Measurements from ENCODE around the gene SERPIND1. TPM values are rescaled to one million over a fixed set of nuclear protein-coding genes. Genes with fewer than 3 reads are reported as not detected.

SERPIND1 gene, protein sequence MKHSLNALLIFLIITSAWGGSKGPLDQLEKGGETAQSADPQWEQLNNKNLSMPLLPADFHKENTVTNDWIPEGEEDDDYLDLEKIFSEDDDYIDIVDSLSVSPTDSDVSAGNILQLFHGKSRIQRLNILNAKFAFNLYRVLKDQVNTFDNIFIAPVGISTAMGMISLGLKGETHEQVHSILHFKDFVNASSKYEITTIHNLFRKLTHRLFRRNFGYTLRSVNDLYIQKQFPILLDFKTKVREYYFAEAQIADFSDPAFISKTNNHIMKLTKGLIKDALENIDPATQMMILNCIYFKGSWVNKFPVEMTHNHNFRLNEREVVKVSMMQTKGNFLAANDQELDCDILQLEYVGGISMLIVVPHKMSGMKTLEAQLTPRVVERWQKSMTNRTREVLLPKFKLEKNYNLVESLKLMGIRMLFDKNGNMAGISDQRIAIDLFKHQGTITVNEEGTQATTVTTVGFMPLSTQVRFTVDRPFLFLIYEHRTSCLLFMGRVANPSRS
- total RNA-seq: 1 to 10 TPM in 1 of 4 donors, not detected in 3; 2.6 TPM

DNA sequence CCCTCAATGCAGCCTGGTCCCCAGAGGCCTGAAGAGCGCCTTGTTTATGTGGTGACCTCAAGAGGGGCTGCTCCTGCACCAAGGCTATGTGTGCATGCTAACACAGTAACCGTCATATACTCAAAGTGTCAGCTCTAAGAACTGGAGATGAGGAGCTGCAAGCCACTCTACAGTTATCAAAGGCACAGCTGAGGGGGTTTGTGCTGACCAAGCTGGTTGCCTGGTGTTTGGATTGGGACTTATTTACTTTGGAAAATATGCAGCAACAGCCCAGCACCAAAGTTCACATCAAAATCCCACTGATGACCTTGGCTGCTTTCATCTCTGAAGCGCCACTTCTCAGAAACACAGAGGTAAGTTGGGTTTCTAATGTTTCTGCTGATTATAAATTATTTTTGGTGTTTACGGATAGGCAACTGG lies at the start of gene SERPIND1:
Gene SERPIND1, plus strand, starts transcription at position 321 of the 420 bp plus-strand sequence. CDS start 5,200 bp downstream, outside the sequence.
- H3K27ac ChIP-seq: peak within 1 kb of the TSS in 1 of 3 donors; percentile 26
- intact Hi-C loops (cut with DNase I): no loop called here
- H3K36me3 ChIP-seq: no peaks in the 10 kb centered on the region
- no peaks in the 10 kb centered on the region for H3K9me3 ChIP-seq
- H3K27me3 ChIP-seq: no peaks in the 10 kb centered on the region
- no peak within 1 kb of the TSS for H3K4me3 ChIP-seq (replicated peaks in 1 of 3)
- 82 to 93% methylated on average over 4 of the region's 4 CpGs for WGBS, 2 donors
- peak; percentile 8 to 12 for DNase-seq
- peaks cover 28 to 46% of the 10 kb centered on the region in 2 donors for H3K4me1 ChIP-seq
- TF ChIP-seq, protein P1, sequence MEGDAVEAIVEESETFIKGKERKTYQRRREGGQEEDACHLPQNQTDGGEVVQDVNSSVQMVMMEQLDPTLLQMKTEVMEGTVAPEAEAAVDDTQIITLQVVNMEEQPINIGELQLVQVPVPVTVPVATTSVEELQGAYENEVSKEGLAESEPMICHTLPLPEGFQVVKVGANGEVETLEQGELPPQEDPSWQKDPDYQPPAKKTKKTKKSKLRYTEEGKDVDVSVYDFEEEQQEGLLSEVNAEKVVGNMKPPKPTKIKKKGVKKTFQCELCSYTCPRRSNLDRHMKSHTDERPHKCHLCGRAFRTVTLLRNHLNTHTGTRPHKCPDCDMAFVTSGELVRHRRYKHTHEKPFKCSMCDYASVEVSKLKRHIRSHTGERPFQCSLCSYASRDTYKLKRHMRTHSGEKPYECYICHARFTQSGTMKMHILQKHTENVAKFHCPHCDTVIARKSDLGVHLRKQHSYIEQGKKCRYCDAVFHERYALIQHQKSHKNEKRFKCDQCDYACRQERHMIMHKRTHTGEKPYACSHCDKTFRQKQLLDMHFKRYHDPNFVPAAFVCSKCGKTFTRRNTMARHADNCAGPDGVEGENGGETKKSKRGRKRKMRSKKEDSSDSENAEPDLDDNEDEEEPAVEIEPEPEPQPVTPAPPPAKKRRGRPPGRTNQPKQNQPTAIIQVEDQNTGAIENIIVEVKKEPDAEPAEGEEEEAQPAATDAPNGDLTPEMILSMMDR (IDR thresholded peaks at IDR 0.05): no peak
- TF ChIP-seq POLR2A (IDR thresholded peaks at IDR 0.05): no peak

DNA sequence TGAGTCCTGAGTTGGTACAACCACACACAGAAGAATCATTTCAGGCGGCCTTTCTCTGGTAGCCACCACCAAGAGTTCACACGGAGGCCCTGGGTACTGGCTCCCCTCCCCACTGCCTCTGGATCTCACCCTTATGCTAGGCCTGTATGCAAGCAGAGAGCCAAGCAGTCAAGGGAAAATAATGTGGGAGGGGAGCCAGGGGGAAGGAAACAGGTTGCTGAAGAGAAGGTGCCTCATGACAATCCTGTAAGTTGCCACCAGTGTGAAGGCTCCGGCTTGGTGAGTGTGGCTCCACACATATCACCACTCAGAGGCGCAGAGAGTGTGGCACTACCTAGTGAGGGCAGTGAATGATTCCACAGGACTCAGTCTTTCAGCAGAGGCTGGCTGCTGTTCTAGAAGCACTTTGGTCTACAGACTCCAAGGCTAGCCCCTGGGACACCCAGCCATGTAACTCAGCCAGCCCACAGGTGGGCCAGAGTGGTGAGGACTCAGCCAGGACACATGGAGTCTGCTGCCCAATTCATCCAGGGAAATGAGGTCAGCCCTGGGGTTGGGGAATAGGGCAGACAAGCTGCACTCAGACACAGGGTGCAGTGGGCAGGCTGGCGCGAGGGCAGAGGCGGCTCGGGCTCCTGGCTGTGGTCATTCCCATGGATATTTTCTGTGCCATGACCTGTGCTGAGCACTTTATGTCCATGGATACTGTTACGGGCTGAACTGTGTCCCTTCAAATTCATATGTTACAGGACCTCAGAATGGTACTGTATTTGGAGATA lies 49.0 kb upstream of the SERPIND1 start:
- Histone ChIP-seq H3K27me3 (no peaks in the 10 kb centered on the region), H3K27ac (no peak overlapping the region), H3K4me3 (replicated peaks in 1 of 3) (no peak overlapping the region), H3K4me1 (no peaks in the 10 kb centered on the region), H3K36me3 (peaks cover 33 to 35% of the 10 kb centered on the region in 2 donors), H3K9me3 (no peaks in the 10 kb centered on the region)
- intact Hi-C loops (cut with DNase I): no loop called here
- WGBS, 2 donors: 96 to 97% methylated on average over 8 to 9 of the region's 9 CpGs
- no peak for DNase-seq
- TF ChIP-seq, protein P1 (IDR thresholded peaks at IDR 0.05): no peak
- TF ChIP-seq POLR2A (IDR thresholded peaks at IDR 0.05): no peak

DNA sequence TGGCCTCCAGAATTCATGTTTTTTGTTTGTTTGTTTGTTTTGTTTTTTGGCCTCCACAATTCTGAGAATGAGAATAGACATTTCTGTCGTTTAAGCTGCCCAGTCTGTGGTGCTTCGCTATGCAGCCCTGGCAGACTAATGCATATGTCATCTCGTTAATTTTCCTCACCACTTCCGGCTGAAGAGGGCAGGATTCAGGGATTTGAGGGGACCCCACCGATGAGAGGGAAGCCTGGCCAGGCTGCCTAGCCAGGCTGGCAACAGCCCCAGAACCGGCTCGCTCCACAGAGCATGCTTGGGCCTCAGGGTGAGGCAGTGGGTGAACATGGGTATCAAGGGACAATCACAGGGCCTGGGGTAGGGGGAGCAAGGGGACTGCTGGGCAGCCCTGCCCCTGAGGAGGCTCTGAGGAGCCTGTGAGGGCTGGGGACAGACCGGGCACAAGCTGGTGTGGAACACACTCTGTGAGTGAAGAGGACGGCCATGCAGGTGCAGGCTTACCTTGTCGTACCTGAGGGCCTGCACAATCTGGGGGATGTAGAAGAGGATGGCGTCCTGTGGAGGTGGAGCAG lies 47.8 kb upstream of the SERPIND1 start:
- peaks cover 33 to 36% of the 10 kb centered on the region in 2 donors for H3K36me3 ChIP-seq
- intact Hi-C loops (cut with DNase I): no loop called here
- DNase-seq: no peak
- no peak overlapping the region for H3K27ac ChIP-seq
- no peaks in the 10 kb centered on the region for H3K4me1 ChIP-seq
- H3K9me3 ChIP-seq: no peaks in the 10 kb centered on the region
- no peak overlapping the region for H3K4me3 ChIP-seq (replicated peaks in 1 of 3)
- H3K27me3 ChIP-seq: no peaks in the 10 kb centered on the region
- TF ChIP-seq, protein P1 (IDR thresholded peaks at IDR 0.05): no peak
- no peak for TF ChIP-seq POLR2A (IDR thresholded peaks at IDR 0.05)
- 86 to 89% methylated on average over 11 of the region's 11 CpGs for WGBS, 2 donors

DNA sequence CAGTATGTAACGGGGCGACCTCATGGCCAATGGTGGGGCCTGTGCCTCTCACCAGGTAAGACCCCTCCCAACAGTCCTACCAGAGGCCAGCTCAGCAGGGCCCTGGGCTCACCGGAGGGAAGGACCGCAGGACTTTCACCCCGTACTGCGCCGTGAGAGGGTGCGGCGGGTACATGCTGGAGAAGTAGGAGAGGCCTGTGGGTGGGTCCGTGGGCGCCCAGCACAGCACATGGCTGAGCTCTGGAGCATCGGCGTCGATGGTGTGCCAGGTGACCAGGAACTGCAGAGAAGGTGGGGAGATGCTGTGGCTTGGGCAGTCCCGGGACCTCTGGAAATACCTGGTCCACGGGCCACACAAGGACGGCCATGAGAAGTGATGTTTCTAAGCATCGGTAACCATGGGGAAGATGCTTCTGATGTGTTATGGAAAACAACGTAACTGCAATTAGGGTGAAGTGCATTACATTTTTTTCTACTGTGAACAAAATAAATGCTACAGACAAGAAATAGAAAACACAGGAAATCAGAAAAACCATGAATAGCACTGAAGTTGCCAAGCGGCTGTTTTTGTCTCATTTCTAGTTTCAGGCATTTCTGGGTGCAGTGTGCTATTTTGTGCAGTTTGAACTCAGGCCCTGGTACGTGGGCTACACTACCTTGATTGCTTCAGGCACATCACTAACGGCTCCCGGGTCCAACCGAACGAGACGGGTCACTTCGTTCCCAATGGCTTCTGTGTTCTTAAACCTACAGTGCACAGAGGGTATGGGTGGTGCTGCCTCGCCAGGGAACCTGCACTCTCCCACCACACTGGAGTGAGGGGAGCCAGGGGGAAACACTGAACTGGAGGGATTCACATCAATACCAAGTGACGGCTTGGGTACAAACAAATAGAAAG lies 46.5 kb upstream of the SERPIND1 start:
- Histone ChIP-seq H3K4me1 (no peaks in the 10 kb centered on the region), H3K27ac (no peak overlapping the region), H3K27me3 (no peaks in the 10 kb centered on the region), H3K4me3 (replicated peaks in 1 of 3) (no peak overlapping the region), H3K36me3 (peaks cover 33 to 36% of the 10 kb centered on the region in 2 donors), H3K9me3 (no peaks in the 10 kb centered on the region)
- no peak for DNase-seq
- intact Hi-C loops (cut with DNase I): no loop called here
- TF ChIP-seq, protein P1 (IDR thresholded peaks at IDR 0.05): no peak
- TF ChIP-seq POLR2A (IDR thresholded peaks at IDR 0.05): no peak
- WGBS, 2 donors: 91 to 92% methylated on average over 29 of the region's 29 CpGs

Measured in thyroid gland (tissue), 4 donors.